Left ventricle myocardium inferior (tissue), 1 donor: ENCODE measurements around the gene PANK4. TPM values are rescaled to one million over a fixed set of nuclear protein-coding genes. Genes with fewer than 3 reads are reported as not detected.
"Not testable (repeated sequence)": the region's sequence is repeated elsewhere in the genome, so short reads cannot be mapped to it uniquely, and the experiment has no call there.

Experiments used
- DNase-seq: peaks from one replicate; pipeline ENCODE4 v3.0.0-alpha.2; 2020
- H3K27ac ChIP-seq: fragments of 200-600 bp; replicated peaks from 2 replicates; pipeline ENCODE4 v1.8.0; 2021
- H3K27me3 ChIP-seq: fragments of 200-600 bp; 2 replicates; pipeline ENCODE4 v1.8.0; 2021; ENCODE audit warnings: low read depth
- H3K36me3 ChIP-seq: fragments of 200-600 bp; 2 replicates; pipeline ENCODE4 v1.8.0; 2021
- H3K4me1 ChIP-seq: fragments of 200-600 bp; 2 replicates; pipeline ENCODE4 v1.8.0; 2021
- H3K4me3 ChIP-seq: fragments of 200-600 bp; 2 replicates; pipeline ENCODE4 v1.8.0; 2021; ENCODE audit warnings: mild to moderate bottlenecking, moderate library complexity
- H3K9me3 ChIP-seq: fragments of 200-600 bp; replicated peaks from 2 replicates; pipeline ENCODE4 v1.8.0; 2021
- intact Hi-C: fragments of 100-400 bp; cut with micrococcal nuclease; formaldehyde crosslinking; loops from one replicate; pipeline ENCODE4 v1.11.0; 2022
- total RNA-seq: library from RNA; stranded (reverse); fragmentation: NEBNext Ultra II Directional; extraction: Animal tissue kit (Norgen Biotek cat#: 25700); gene quantifications from one replicate; pipeline ENCODE4 v1.2.1, GENCODE V29; 2021
- TF ChIP-seq, protein P1 (sequence below): fragments of 200-600 bp; IDR thresholded peaks from 2 replicates; pipeline ENCODE4 v1.8.0; 2021; ENCODE audit warnings: antibody characterized with exemption, mild to moderate bottlenecking, borderline replicate concordance
- donor health status: DM: no; HTN: yes; CAD: no; lungs with severe emphysema.

PANK4 gene
- total RNA-seq, 1 donor from 2014 or later: 42.8 TPM

GRCh38 chr1:2460203-2460602 lies 66.2 kb downstream of the PANK4 start:
- no peak for DNase-seq
- intact Hi-C loops: no loop called here
- no peaks in the 10 kb centered on the region for H3K9me3 ChIP-seq
- TF ChIP-seq, protein P1, sequence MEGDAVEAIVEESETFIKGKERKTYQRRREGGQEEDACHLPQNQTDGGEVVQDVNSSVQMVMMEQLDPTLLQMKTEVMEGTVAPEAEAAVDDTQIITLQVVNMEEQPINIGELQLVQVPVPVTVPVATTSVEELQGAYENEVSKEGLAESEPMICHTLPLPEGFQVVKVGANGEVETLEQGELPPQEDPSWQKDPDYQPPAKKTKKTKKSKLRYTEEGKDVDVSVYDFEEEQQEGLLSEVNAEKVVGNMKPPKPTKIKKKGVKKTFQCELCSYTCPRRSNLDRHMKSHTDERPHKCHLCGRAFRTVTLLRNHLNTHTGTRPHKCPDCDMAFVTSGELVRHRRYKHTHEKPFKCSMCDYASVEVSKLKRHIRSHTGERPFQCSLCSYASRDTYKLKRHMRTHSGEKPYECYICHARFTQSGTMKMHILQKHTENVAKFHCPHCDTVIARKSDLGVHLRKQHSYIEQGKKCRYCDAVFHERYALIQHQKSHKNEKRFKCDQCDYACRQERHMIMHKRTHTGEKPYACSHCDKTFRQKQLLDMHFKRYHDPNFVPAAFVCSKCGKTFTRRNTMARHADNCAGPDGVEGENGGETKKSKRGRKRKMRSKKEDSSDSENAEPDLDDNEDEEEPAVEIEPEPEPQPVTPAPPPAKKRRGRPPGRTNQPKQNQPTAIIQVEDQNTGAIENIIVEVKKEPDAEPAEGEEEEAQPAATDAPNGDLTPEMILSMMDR: no peak
- no peak overlapping the region for H3K27ac ChIP-seq
- peaks cover 12% of the 10 kb centered on the region for H3K4me1 ChIP-seq
- no peaks in the 10 kb centered on the region for H3K36me3 ChIP-seq
- no peak overlapping the region for H3K4me3 ChIP-seq
- peaks cover 81% of the 10 kb centered on the region for H3K27me3 ChIP-seq

GRCh38 chr1:2459757-2460156 lies 66.6 kb downstream of the PANK4 start:
- H3K9me3 ChIP-seq: no peaks in the 10 kb centered on the region
- peaks cover 81% of the 10 kb centered on the region for H3K27me3 ChIP-seq
- H3K4me3 ChIP-seq: no peak overlapping the region
- no peak overlapping the region for H3K27ac ChIP-seq
- peak; percentile 45 for DNase-seq
- TF ChIP-seq, protein P1: peak; percentile 39
- intact Hi-C loops: no loop called here
- no peaks in the 10 kb centered on the region for H3K36me3 ChIP-seq
- peaks cover 12% of the 10 kb centered on the region for H3K4me1 ChIP-seq

DNA sequence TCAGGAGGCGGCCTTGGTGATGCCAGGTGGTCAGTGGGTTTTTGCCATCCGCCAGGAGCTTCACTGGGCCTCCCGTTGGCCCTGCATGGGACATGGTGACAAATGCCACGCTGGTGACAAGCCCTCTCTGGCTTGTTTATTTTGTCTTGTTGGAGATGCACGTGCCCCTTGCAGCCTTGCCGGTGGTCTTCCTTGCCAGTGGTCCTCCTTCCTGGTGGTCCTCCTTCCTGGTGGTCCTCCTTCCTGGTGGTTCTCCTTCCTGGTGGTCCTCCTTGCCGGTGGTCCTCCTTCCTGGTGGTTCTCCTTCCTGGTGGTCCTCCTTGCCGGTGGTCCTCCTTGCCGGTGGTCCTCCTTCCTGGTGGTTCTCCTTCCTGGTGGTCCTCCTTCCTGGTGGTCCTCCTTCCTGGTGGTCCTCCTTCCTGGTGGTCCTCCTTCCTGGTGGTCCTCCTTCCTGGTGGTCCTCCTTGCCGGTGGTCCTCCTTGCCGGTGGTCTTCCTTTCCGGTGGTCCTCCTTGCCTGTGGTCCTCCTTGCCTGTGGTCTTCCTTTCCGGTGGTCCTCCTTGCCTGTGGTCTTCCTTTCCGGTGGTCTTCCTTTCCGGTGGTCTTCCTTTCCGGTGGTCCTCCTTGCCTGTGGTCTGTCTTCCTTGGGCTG lies 67.2 kb downstream of the PANK4 start:
- H3K36me3 ChIP-seq, intact Hi-C loops, DNase-seq, H3K9me3 ChIP-seq, H3K27ac ChIP-seq, H3K4me3 ChIP-seq: not testable (repeated sequence)
- H3K27me3 ChIP-seq: peaks cover 81% of the 10 kb centered on the region
- peaks cover 12% of the 10 kb centered on the region for H3K4me1 ChIP-seq

GRCh38 chr1:2458687-2459086 lies 67.7 kb downstream of the PANK4 start:
- intact Hi-C loops: no loop called here
- Histone ChIP-seq H3K9me3 (no peaks in the 10 kb centered on the region), H3K36me3 (no peaks in the 10 kb centered on the region), H3K4me1 (peaks cover 12% of the 10 kb centered on the region), H3K27me3 (peaks cover 81% of the 10 kb centered on the region), H3K27ac (no peak overlapping the region), H3K4me3 (no peak overlapping the region)
- TF ChIP-seq, protein P1: no peak
- no peak for DNase-seq

Other genes with a start within 250 kb of the PANK4 start
- 4.5 TPM for gene MORN1, start 135.0 kb downstream of the PANK4 start, total RNA-seq
- gene RER1, start 134.8 kb downstream of the PANK4 start, total RNA-seq: 80.5 TPM
- 15.8 TPM for gene PEX10, start 114.0 kb downstream of the PANK4 start, total RNA-seq
- 0.16 TPM for gene PLCH2, start 50.3 kb downstream of the PANK4 start, total RNA-seq
- 0.63 TPM for gene HES5, start 3.7 kb upstream of the PANK4 start, total RNA-seq
- 13.7 TPM for gene TNFRSF14, start 29.8 kb upstream of the PANK4 start, total RNA-seq
- 8.2 TPM for gene PRXL2B, start 60.2 kb upstream of the PANK4 start, total RNA-seq
- 0.82 TPM for gene MMEL1, start 106.4 kb upstream of the PANK4 start, total RNA-seq